GM12878 (cell line): Measurements from ENCODE around the gene ZNF202.

Source experiments
- CREB1 ChIP-seq: IDR thresholded peaks from 2 replicates; pipeline ENCODE4 v1.6.1; 2012; ENCODE audit warnings: low read depth, mild to moderate bottlenecking, inconsistent platforms
- GABPA ChIP-seq: IDR thresholded peaks from 2 replicates; pipeline ENCODE4 v1.6.1; 2014; ENCODE audit warnings: antibody characterized with exemption, low read depth, mild to moderate bottlenecking, inconsistent platforms
- MXI1 ChIP-seq: fragments of 150-350 bp; IDR thresholded peaks from 2 replicates; pipeline ENCODE4 v1.6.1; 2011; ENCODE audit warnings: low read depth, mild to moderate bottlenecking, inconsistent platforms, low read length, improper control_type of control experiment
- RAD51 ChIP-seq: fragments of 450-650 bp; IDR thresholded peaks from 2 replicates; pipeline ENCODE4 v1.6.1; 2016; ENCODE audit warnings: moderate library complexity, mild to moderate bottlenecking, inconsistent platforms
- SIN3A ChIP-seq: IDR thresholded peaks from 2 replicates; pipeline ENCODE4 v1.6.1; 2012; ENCODE audit warnings: low read depth, low read length, improper control_type of control experiment
- SMAD1 ChIP-seq: fragments of 450-650 bp; IDR thresholded peaks from 2 replicates; pipeline ENCODE4 v1.6.1; 2018; ENCODE audit warnings: mild to moderate bottlenecking, low read depth; ENCODE audit not compliant: partially characterized antibody
- SREBF2 ChIP-seq: IDR thresholded peaks from 2 replicates; pipeline ENCODE4 v1.6.1; 2012; ENCODE audit warnings: mild to moderate bottlenecking, low read length
- TF ChIP-seq, protein P1 (sequence below), 3 experiments: IDR thresholded peaks in 2 of 3; conservative IDR thresholded peaks in 1 of 3; 2 replicates each; pipeline ENCODE4 v1.5.1; 2011; ENCODE audit warnings: low read depth in 3 of 3, low read length in 3 of 3, mild to moderate bottlenecking in 3 of 3, control low read depth in 2 of 3, moderate library complexity in 2 of 3, inconsistent platforms in 1 of 3, mixed read lengths in 1 of 3; ENCODE audit not compliant: control insufficient read depth in 2 of 3, insufficient read depth in 1 of 3; ENCODE audit errors: extremely low read depth in 1 of 3

DNA sequence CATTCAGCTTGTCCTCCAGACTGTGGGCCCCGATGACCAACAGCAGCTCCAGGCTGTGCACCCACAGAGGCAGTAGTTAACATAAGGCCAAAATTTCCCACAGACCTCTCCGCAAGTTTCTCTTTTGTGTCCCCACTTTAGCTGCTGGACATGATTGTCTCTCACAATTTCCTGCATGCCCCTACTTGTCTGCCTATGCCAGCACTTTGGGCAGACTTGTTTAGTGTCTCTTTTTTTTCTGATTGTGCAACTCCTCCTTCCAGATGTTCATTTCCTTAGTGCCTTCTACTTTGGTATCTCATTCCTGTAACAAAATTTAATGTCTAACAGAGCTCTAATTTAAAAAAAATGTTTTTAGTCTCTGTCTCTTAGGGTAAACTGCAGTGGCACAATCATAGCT is 63.2 kb downstream of the ZNF202 start:
- no peak for TF ChIP-seq CREB1
- no peak for TF ChIP-seq GABPA
- TF ChIP-seq MXI1: no peak
- TF ChIP-seq, protein P1, sequence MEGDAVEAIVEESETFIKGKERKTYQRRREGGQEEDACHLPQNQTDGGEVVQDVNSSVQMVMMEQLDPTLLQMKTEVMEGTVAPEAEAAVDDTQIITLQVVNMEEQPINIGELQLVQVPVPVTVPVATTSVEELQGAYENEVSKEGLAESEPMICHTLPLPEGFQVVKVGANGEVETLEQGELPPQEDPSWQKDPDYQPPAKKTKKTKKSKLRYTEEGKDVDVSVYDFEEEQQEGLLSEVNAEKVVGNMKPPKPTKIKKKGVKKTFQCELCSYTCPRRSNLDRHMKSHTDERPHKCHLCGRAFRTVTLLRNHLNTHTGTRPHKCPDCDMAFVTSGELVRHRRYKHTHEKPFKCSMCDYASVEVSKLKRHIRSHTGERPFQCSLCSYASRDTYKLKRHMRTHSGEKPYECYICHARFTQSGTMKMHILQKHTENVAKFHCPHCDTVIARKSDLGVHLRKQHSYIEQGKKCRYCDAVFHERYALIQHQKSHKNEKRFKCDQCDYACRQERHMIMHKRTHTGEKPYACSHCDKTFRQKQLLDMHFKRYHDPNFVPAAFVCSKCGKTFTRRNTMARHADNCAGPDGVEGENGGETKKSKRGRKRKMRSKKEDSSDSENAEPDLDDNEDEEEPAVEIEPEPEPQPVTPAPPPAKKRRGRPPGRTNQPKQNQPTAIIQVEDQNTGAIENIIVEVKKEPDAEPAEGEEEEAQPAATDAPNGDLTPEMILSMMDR (IDR thresholded peaks at IDR 0.05 in 2 of 3, conservative IDR thresholded peaks at IDR 0.05 in 1 of 3; ENCODE audit: control insufficient read depth in 2 of 3, extremely low read depth in 1 of 3, insufficient read depth in 1 of 3, low read depth in 3 of 3, low read length in 3 of 3): no peak
- TF ChIP-seq SIN3A: no peak
- no peak for TF ChIP-seq RAD51
- no peak for TF ChIP-seq SMAD1
- no peak for TF ChIP-seq SREBF2
